OCI-LY7 (cell line): Measurements from ENCODE around the gene OR8D4. TPM values are rescaled to one million over a fixed set of nuclear protein-coding genes. Genes with fewer than 3 reads are reported as not detected.

Experiments
- BruUV-seq: library from RNA; stranded (reverse); fragments of 400-500 nt; replicated peaks from 2 replicates; lab custom pipeline; 2021; lab: Mats Ljungman, UMichigan
- CTCF ChIA-PET: fragments of 300-600 bp; sonication (Branson Sonifier 250); formaldehyde crosslinking; loops from one replicate; lab custom pipeline; 2022; ENCODE audit warnings: antibody characterized with exemption; ENCODE audit not compliant: unreplicated experiment; lab: Charles Lee
- POLR2A ChIA-PET: fragments of 300-600 bp; sonication (Branson Sonifier 250); formaldehyde crosslinking; loops from one replicate; lab custom pipeline; 2022; ENCODE audit warnings: antibody characterized with exemption; lab: Charles Lee
- DNase-seq: peaks from one replicate; pipeline ENCODE4 v3.0.0-alpha.2; 2015; ENCODE audit warnings: low spot score
- H2AFZ ChIP-seq: fragments of 200-600 bp; sonication (generic), shearing (Covaris generic); 2 replicates; pipeline ENCODE4 v1.6.1; 2014; ENCODE audit warnings: mild to moderate bottlenecking, antibody characterized with exemption, low read length, moderate library complexity
- H3K27ac ChIP-seq: fragments of 200-600 bp; sonication (generic); 2 replicates; pipeline ENCODE4 v1.5.1; 2014; ENCODE audit warnings: mixed run types, low read depth, mild to moderate bottlenecking, moderate library complexity, low read length, inconsistent platforms; ENCODE audit not compliant: poor library complexity, severe bottlenecking
- H3K36me3 ChIP-seq: fragments of 200-600 bp; sonication (generic); 2 replicates; pipeline ENCODE4 v1.6.1; 2014; ENCODE audit warnings: mild to moderate bottlenecking, antibody characterized with exemption, low read length, moderate library complexity, mixed read lengths; ENCODE audit not compliant: insufficient read depth
- H3K4me1 ChIP-seq: fragments of 200-600 bp; sonication (generic); 2 replicates; pipeline ENCODE4 v1.5.1; 2014; ENCODE audit warnings: mild to moderate bottlenecking, low read length; ENCODE audit not compliant: insufficient read depth, poor library complexity, severe bottlenecking
- H3K4me2 ChIP-seq: fragments of 200-600 bp; sonication (generic); 2 replicates; pipeline ENCODE4 v1.6.1; 2014; ENCODE audit warnings: mild to moderate bottlenecking, low read length
- H3K4me3 ChIP-seq: fragments of 200-600 bp; sonication (generic); 2 replicates; pipeline ENCODE4 v1.5.1; 2014; ENCODE audit warnings: mild to moderate bottlenecking, low read depth, low read length; ENCODE audit not compliant: poor library complexity, severe bottlenecking
- H3K79me2 ChIP-seq: fragments of 200-600 bp; sonication (generic); 2 replicates; pipeline ENCODE4 v1.6.1; 2016; ENCODE audit warnings: low read depth, mild to moderate bottlenecking, low read length, moderate library complexity, mixed read lengths; ENCODE audit not compliant: insufficient read depth
- H3K9me2 ChIP-seq: fragments of 200-600 bp; sonication (generic); 2 replicates; pipeline ENCODE4 v1.6.1; 2016; ENCODE audit warnings: mild to moderate bottlenecking, low read length, mixed read lengths; ENCODE audit not compliant: insufficient read depth
- H3K9me3 ChIP-seq: fragments of 200-600 bp; sonication (generic); 2 replicates; pipeline ENCODE4 v1.6.1; 2014; ENCODE audit warnings: mild to moderate bottlenecking, mixed run types, low read length, mixed read lengths
- H4K20me1 ChIP-seq: fragments of 200-600 bp; sonication (generic); 2 replicates; pipeline ENCODE4 v1.6.1; 2014; ENCODE audit warnings: mild to moderate bottlenecking, antibody characterized with exemption, low read length, moderate library complexity, mixed read lengths; ENCODE audit not compliant: insufficient read depth
- EZH2phosphoT487 ChIP-seq: fragments of 200-600 bp; sonication (generic); IDR thresholded peaks from 2 replicates; pipeline ENCODE4 v1.6.1; 2018; ENCODE audit warnings: low read depth, borderline replicate concordance, mild to moderate bottlenecking, mixed run types, antibody characterized with exemption, low read length, moderate library complexity, mixed read lengths
- intact Hi-C: fragments of 100-400 bp; cut with micrococcal nuclease; formaldehyde crosslinking; loops from one replicate; pipeline ENCODE4 v1.10.0; 2022; ENCODE audit not compliant: unreplicated experiment
- total RNA-seq, 2 experiments: library from RNA; depleted of rRNA in 1 of 2; stranded (reverse); fragments of >200 nt in 1 of 2; shearing (Covaris generic) in 1 of 2; gene quantifications; 2 replicates each; pipeline ENCODE4 v1.2.3, GENCODE V29; 2014 to 2022
- TF ChIP-seq, protein P1 (sequence below): fragments of 200-600 bp; sonication (generic); conservative IDR thresholded peaks from 2 replicates; pipeline ENCODE4 v1.5.1; 2014; ENCODE audit warnings: mild to moderate bottlenecking, antibody characterized with exemption, low read length, moderate library complexity, mixed read lengths

Gene OR8D4
- total RNA-seq, 2 experiments from 2014 or later = not detected

DNA sequence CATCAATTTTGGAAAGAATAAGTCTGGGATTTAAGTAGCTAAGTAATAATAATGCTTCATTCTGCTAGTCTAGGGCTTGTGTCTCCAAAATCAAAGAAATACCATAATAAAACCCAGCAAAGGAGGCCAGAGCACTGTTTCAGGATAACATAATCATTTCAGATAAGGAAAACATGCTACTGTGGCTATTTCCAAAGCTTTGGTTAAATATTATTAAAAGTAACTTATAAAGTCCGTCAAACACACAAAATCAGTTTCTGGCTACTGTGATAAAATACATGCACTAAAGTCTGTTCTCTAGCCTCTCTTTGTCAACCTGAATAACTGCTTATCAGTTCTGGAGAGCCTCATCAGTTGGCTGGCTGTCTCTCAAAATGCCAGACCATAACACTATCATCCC lies 43.2 kb downstream of the OR8D4 start:
- H4K20me1 ChIP-seq = no peaks in the 10 kb centered on the region
- H3K4me3 ChIP-seq = no peak overlapping the region
- H2AFZ ChIP-seq = no peak overlapping the region
- ChIA-PET CTCF (no interaction called here), POLR2A (no interaction called here)
- H3K79me2 ChIP-seq = no peaks in the 10 kb centered on the region
- no TSS peak for BruUV-seq
- DNase-seq = no peak
- TF ChIP-seq, protein P1, sequence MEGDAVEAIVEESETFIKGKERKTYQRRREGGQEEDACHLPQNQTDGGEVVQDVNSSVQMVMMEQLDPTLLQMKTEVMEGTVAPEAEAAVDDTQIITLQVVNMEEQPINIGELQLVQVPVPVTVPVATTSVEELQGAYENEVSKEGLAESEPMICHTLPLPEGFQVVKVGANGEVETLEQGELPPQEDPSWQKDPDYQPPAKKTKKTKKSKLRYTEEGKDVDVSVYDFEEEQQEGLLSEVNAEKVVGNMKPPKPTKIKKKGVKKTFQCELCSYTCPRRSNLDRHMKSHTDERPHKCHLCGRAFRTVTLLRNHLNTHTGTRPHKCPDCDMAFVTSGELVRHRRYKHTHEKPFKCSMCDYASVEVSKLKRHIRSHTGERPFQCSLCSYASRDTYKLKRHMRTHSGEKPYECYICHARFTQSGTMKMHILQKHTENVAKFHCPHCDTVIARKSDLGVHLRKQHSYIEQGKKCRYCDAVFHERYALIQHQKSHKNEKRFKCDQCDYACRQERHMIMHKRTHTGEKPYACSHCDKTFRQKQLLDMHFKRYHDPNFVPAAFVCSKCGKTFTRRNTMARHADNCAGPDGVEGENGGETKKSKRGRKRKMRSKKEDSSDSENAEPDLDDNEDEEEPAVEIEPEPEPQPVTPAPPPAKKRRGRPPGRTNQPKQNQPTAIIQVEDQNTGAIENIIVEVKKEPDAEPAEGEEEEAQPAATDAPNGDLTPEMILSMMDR = no peak
- TF ChIP-seq EZH2phosphoT487 = no peak
- intact Hi-C loops = no loop called here
- no peak overlapping the region for H3K27ac ChIP-seq
- H3K36me3 ChIP-seq = no peaks in the 10 kb centered on the region
- no peaks in the 10 kb centered on the region for H3K9me3 ChIP-seq
- H3K9me2 ChIP-seq = no peaks in the 10 kb centered on the region
- H3K4me1 ChIP-seq = no peaks in the 10 kb centered on the region
- H3K4me2 ChIP-seq = no peak overlapping the region

DNA sequence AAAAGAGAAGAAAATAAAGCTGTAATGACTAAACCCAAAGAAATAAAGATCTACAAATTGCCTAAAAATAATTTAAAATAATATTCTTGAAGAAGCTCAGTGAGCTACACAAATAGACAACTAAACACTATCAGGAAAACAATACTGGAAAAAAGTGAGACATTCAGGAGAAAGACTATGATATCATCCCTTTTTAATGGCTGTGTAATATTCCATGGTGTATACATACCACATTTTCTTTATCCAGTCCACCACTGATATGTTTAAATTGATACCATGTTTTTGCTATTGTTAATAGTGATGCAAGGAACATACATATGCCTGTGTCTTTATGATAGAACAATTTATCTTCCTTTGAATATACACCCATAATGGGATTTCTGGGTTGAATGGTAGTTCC lies 54.8 kb downstream of the OR8D4 start:
- TF ChIP-seq EZH2phosphoT487 = no peak
- TF ChIP-seq, protein P1 = no peak
- H3K36me3 ChIP-seq = no peaks in the 10 kb centered on the region
- no peaks in the 10 kb centered on the region for H3K9me2 ChIP-seq
- H4K20me1 ChIP-seq = no peaks in the 10 kb centered on the region
- no peaks in the 10 kb centered on the region for H3K9me3 ChIP-seq
- H3K4me2 ChIP-seq = no peak overlapping the region
- no peak overlapping the region for H3K27ac ChIP-seq
- DNase-seq = no peak
- CTCF ChIA-PET = no interaction called here
- no peaks in the 10 kb centered on the region for H3K79me2 ChIP-seq
- intact Hi-C loops = no loop called here
- no peak overlapping the region for H3K4me3 ChIP-seq
- H3K4me1 ChIP-seq = no peaks in the 10 kb centered on the region
- BruUV-seq = no TSS peak
- no peak overlapping the region for H2AFZ ChIP-seq
- POLR2A ChIA-PET = interaction anchor here (0.6 to 0.7 kb wide), 2 partner anchors 28 to 112 kb away, joined by 3 read pairs; no protein-coding TSS in a partner anchor

Other genes with a start within 250 kb of the OR8D4 start
- gene SCN3B, start 247.5 kb upstream of the OR8D4 start, total RNA-seq (2014; rRNA removed; shearing (Covaris generic)) = not detected in 2 replicates
- gene SCN3B, start 247.5 kb upstream of the OR8D4 start, total RNA-seq (2022) = not detected in 2 replicates
- gene ZNF202, start 160.5 kb upstream of the OR8D4 start, total RNA-seq (2014; rRNA removed; shearing (Covaris generic)) = 15.9 and 19.6 TPM in 2 replicates
- gene ZNF202, start 160.5 kb upstream of the OR8D4 start, total RNA-seq (2022) = 15.5 and 16.7 TPM in 2 replicates
- gene OR6X1, start 147.6 kb upstream of the OR8D4 start, total RNA-seq (2014; rRNA removed; shearing (Covaris generic)) = not detected in 2 replicates
- gene OR6X1, start 147.6 kb upstream of the OR8D4 start, total RNA-seq (2022) = not detected in 2 replicates
- not detected in 2 replicates for gene OR6M1, start 95.8 kb upstream of the OR8D4 start, total RNA-seq (2014; rRNA removed; shearing (Covaris generic))
- not detected in 2 replicates for gene OR6M1, start 95.8 kb upstream of the OR8D4 start, total RNA-seq (2022)
- gene TMEM225, start 16.5 kb upstream of the OR8D4 start, total RNA-seq (2014; rRNA removed; shearing (Covaris generic)) = not detected in 2 replicates
- not detected in 2 replicates for gene TMEM225, start 16.5 kb upstream of the OR8D4 start, total RNA-seq (2022)
- not detected in 2 replicates for gene OR4D5, start 37.5 kb downstream of the OR8D4 start, total RNA-seq (2014; rRNA removed; shearing (Covaris generic))
- not detected in 2 replicates for gene OR4D5, start 37.5 kb downstream of the OR8D4 start, total RNA-seq (2022)
- gene OR6T1, start 41.7 kb downstream of the OR8D4 start, total RNA-seq (2014; rRNA removed; shearing (Covaris generic)) = not detected in 2 replicates
- gene OR6T1, start 41.7 kb downstream of the OR8D4 start, total RNA-seq (2022) = not detected in 2 replicates
- gene OR10S1, start 75.6 kb downstream of the OR8D4 start, total RNA-seq (2014; rRNA removed; shearing (Covaris generic)) = not detected in 2 replicates
- gene OR10S1, start 75.6 kb downstream of the OR8D4 start, total RNA-seq (2022) = not detected in 2 replicates
- gene OR10G6, start 93.0 kb downstream of the OR8D4 start, total RNA-seq (2014; rRNA removed; shearing (Covaris generic)) = not detected in 2 replicates
- not detected in 2 replicates for gene OR10G6, start 93.0 kb downstream of the OR8D4 start, total RNA-seq (2022)
- gene OR10G4, start 110.8 kb downstream of the OR8D4 start, total RNA-seq (2014; rRNA removed; shearing (Covaris generic)) = not detected in 2 replicates
- gene OR10G4, start 110.8 kb downstream of the OR8D4 start, total RNA-seq (2022) = not detected in 2 replicates
- gene OR10G9, start 120.8 kb downstream of the OR8D4 start, total RNA-seq (2014; rRNA removed; shearing (Covaris generic)) = not detected in 2 replicates
- not detected in 2 replicates for gene OR10G9, start 120.8 kb downstream of the OR8D4 start, total RNA-seq (2022)
- gene OR10G8, start 124.6 kb downstream of the OR8D4 start, total RNA-seq (2014; rRNA removed; shearing (Covaris generic)) = not detected in 2 replicates
- gene OR10G8, start 124.6 kb downstream of the OR8D4 start, total RNA-seq (2022) = not detected in 2 replicates
- gene OR10G7, start 139.2 kb downstream of the OR8D4 start, total RNA-seq (2014; rRNA removed; shearing (Covaris generic)) = not detected in 2 replicates
- not detected in 2 replicates for gene OR10G7, start 139.2 kb downstream of the OR8D4 start, total RNA-seq (2022)
- 0.38 and 0.44 TPM in 2 replicates for gene VWA5A, start 213.3 kb downstream of the OR8D4 start, total RNA-seq (2014; rRNA removed; shearing (Covaris generic))
- gene VWA5A, start 213.3 kb downstream of the OR8D4 start, total RNA-seq (2022) = 1.8 and 2.1 TPM in 2 replicates